Measurements from ENCODE around the gene SCIN. TPM values are rescaled to one million over a fixed set of nuclear protein-coding genes. Genes with fewer than 3 reads are reported as not detected.

Gene SCIN
- total and polyA plus RNA-seq, 2 of the 8 experiments (the other 6 are each of a cell fraction or from before 2014, with no cell fraction given) = 0.47 to 1.9 TPM

- Histone ChIP-seq H3K36me3 (ENCODE audit: control insufficient read depth in 2 of 4, insufficient read depth in 4 of 4, low read length in 3 of 4) (no peaks in the 10 kb centered on the region), H2BK120ac (replicated peaks; ENCODE audit: low read depth, low read length) (no peak overlapping the region), H2AFZ (ENCODE audit: low read length) (no peak overlapping the region), H3K9ac (replicated peaks in 1 of 4; ENCODE audit: extremely low read depth in 1 of 4, low read depth in 3 of 4, low read length in 3 of 4) (no peak overlapping the region), H3K27ac (ENCODE audit: low read depth, low read length) (no peak overlapping the region), H3K79me1 (ENCODE audit: low read depth, low read length) (no peaks in the 10 kb centered on the region), H3K27me3 (replicated peaks in 1 of 4; ENCODE audit: control insufficient read depth in 3 of 4, extremely low read depth in 1 of 4, insufficient read depth in 3 of 4, low read length in 3 of 4) (no peaks in the 10 kb centered on the region), H3K4me3 (ENCODE audit: extremely low read depth in 1 of 4, insufficient read depth in 2 of 4, low read depth in 3 of 4, low read length in 4 of 4) (no peak overlapping the region), H2BK15ac (ENCODE audit: low read length) (no peak overlapping the region), H4K20me1 (replicated peaks in 1 of 2; ENCODE audit: control insufficient read depth in 1 of 2, insufficient read depth in 2 of 2, low read length in 2 of 2) (no peaks in the 10 kb centered on the region), H3K79me2 (ENCODE audit: control insufficient read depth in 1 of 2, insufficient read depth in 2 of 2, low read length in 2 of 2) (no peaks in the 10 kb centered on the region), H3K4me2 (ENCODE audit: insufficient read depth in 1 of 2, low read depth in 2 of 2, low read length in 2 of 2) (no peak overlapping the region), H3K23me2 (ENCODE audit: low read depth, low read length) (0 out of 2 replicates have a peak, but pooled peaks cover 3% of the 10 kb centered on the region), H3K4ac (replicated peaks; ENCODE audit: insufficient read length, low read depth, low read length) (no peak overlapping the region), H3K18ac (ENCODE audit: extremely low read depth, low read length) (no peak overlapping the region), H3K56ac (replicated peaks; ENCODE audit: insufficient read length, low read depth, low read length) (no peak overlapping the region), H3K14ac (ENCODE audit: insufficient read length) (no peak overlapping the region), H2BK12ac (ENCODE audit: low read depth, low read length) (no peak overlapping the region), H4K91ac (replicated peaks; ENCODE audit: insufficient read length, low read length) (no peak overlapping the region), H3K4me1 (replicated peaks in 1 of 4; ENCODE audit: control insufficient read depth in 3 of 4, insufficient read depth in 4 of 4, low read length in 3 of 4) (no peaks in the 10 kb centered on the region), H4K5ac (ENCODE audit: insufficient read length, low read depth, low read length) (no peak overlapping the region), H3K23ac (ENCODE audit: insufficient read length) (no peak overlapping the region), H4K8ac (ENCODE audit: extremely low read depth, insufficient read depth, low read length) (no peak overlapping the region), H2AK5ac (ENCODE audit: low read depth, low read length) (no peak overlapping the region), H2BK5ac (ENCODE audit: low read depth, low read length) (no peak overlapping the region), H3K9me3 (ENCODE audit: insufficient read depth in 2 of 2, low read depth in 1 of 2, low read length in 1 of 2) (no peaks in the 10 kb centered on the region), H2BK20ac (ENCODE audit: low read length) (no peak overlapping the region)
- FAIRE-seq (no peak), DNase-seq (ENCODE audit: low read depth in 1 of 2, low spot score in 2 of 2) (no peak)
- CTCF ChIA-PET (ENCODE audit: partially characterized antibody) = interaction anchor here (0.8 to 1.9 kb wide), 5 partner anchors 10 to 33 kb away, joined by 3 to 7 read pairs (median 5); no protein-coding TSS in a partner anchor
- TF ChIP-seq GTF2F1 (IDR thresholded peaks at IDR 0.05; ENCODE audit: borderline replicate concordance, low read depth, low read length) = no peak
- TF ChIP-seq CBX5 (IDR thresholded peaks at IDR 0.05; ENCODE audit: low read depth, low read length) = no peak
- TF ChIP-seq, protein P1, sequence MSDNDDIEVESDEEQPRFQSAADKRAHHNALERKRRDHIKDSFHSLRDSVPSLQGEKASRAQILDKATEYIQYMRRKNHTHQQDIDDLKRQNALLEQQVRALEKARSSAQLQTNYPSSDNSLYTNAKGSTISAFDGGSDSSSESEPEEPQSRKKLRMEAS (IDR thresholded peaks at IDR 0.05) = no peak
- no peak for TF ChIP-seq NANOG (IDR thresholded peaks at IDR 0.05; ENCODE audit: insufficient read depth, low read depth, low read length, poor library complexity, severe bottlenecking)
- no peak for TF ChIP-seq RAD21 (IDR thresholded peaks at IDR 0.05 in 1 of 2, conservative IDR thresholded peaks at IDR 0.05 in 1 of 2; ENCODE audit: low read depth in 2 of 2, low read length in 2 of 2)
- TF ChIP-seq TAF7 (optimal IDR thresholded peaks at IDR 0.05; ENCODE audit: borderline replicate concordance, low read depth, low read length) = no peak
- no peak for TF ChIP-seq SRF (IDR thresholded peaks at IDR 0.05; ENCODE audit: low read depth, low read length)
- TF ChIP-seq KDM1A (IDR thresholded peaks at IDR 0.05; ENCODE audit: borderline replicate concordance, low read length) = no peak
- no peak for TF ChIP-seq MAFK (IDR thresholded peaks at IDR 0.05; ENCODE audit: low read depth, low read length)
- TF ChIP-seq SIX5 (IDR thresholded peaks at IDR 0.05; ENCODE audit: low read depth, low read length) = no peak
- TF ChIP-seq PHF8 (conservative IDR thresholded peaks at IDR 0.05; ENCODE audit: low read depth, low read length) = no peak
- POLR2A ChIA-PET (ENCODE audit: partially characterized antibody) = no interaction called here
- 87% methylated on average over 7 of the region's 7 CpGs; no CpG with 5 or more reads in 1 of the 2 experiments for WGBS, 2 experiments (ENCODE audit: extremely low coverage in 1 of 2, insufficient coverage in 1 of 2, insufficient read length in 1 of 2, insufficient replicate concordance in 2 of 2, low coverage in 1 of 2, low lambda C conversion rate in 2 of 2, missing lambda C conversion rate in 1 of 2)
Measured at GRCh38 chr7:12590559-12590958, 20.0 kb downstream of the SCIN start.
